ENCODE measurements around the gene TRIP10.
A peak's percentile ranks its signal among the peaks of the same experiment; 100 is the strongest.

Gene TRIP10

DNA sequence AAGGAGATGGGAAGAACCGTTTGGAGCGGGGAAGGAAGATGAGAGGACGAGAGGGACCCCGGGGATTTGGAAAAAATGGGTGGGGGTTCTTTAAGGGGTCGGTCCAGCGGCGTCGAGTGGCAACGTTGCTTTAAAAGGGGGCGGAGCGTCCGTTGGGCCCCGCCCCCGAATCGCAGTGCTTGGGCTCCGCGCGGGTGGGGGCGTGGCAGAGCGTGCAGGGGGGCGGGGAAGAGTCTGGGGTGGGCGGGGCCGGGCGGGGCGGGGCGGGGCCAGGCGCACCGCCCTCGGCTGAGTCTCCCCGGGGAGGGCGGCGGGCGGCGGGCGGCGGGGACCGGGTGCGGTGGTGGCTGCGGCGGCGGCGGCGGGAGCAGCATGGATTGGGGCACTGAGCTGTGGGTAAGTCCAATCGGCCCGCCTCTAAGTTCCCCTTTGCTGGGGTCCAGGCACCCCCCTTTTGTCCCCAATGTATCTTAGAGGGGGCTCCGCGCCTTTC lies at the start of gene TRIP10:
Gene TRIP10 (plus strand): TSS at position 291 of the 493 bp plus-strand sequence. CDS start 82 bp downstream, at position 373.
- no peak for TF ChIP-seq GLIS3 (CRISPR knock-in tag; IDR thresholded peaks at IDR 0.05)
- TF ChIP-seq PPARA (CRISPR knock-in tag; IDR thresholded peaks at IDR 0.05; ENCODE audit: borderline replicate concordance) = no peak
- TF ChIP-seq ZFP3 (CRISPR knock-in tag; IDR thresholded peaks at IDR 0.05) = no peak
- TF ChIP-seq ESRRG (CRISPR knock-in tag; IDR thresholded peaks at IDR 0.05) = no peak
- TF ChIP-seq TCF4 (CRISPR knock-in tag; IDR thresholded peaks at IDR 0.05; ENCODE audit: borderline replicate concordance) = no peak
- TF ChIP-seq ZNF565 (CRISPR knock-in tag; conservative IDR thresholded peaks at IDR 0.05; ENCODE audit: low read depth) = no peak
- TF ChIP-seq, protein P1, sequence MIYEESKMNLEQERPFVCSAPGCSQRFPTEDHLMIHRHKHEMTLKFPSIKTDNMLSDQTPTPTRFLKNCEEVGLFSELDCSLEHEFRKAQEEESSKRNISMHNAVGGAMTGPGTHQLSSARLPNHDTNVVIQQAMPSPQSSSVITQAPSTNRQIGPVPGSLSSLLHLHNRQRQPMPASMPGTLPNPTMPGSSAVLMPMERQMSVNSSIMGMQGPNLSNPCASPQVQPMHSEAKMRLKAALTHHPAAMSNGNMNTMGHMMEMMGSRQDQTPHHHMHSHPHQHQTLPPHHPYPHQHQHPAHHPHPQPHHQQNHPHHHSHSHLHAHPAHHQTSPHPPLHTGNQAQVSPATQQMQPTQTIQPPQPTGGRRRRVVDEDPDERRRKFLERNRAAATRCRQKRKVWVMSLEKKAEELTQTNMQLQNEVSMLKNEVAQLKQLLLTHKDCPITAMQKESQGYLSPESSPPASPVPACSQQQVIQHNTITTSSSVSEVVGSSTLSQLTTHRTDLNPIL (CRISPR knock-in tag; IDR thresholded peaks at IDR 0.05; ENCODE audit: low read depth) = no peak
- TF ChIP-seq TOX (CRISPR knock-in tag; IDR thresholded peaks at IDR 0.05; ENCODE audit: borderline replicate concordance) = no peak
- ATAC-seq = peak; percentile 2; the same call in 1 of the 3 replicates

DNA sequence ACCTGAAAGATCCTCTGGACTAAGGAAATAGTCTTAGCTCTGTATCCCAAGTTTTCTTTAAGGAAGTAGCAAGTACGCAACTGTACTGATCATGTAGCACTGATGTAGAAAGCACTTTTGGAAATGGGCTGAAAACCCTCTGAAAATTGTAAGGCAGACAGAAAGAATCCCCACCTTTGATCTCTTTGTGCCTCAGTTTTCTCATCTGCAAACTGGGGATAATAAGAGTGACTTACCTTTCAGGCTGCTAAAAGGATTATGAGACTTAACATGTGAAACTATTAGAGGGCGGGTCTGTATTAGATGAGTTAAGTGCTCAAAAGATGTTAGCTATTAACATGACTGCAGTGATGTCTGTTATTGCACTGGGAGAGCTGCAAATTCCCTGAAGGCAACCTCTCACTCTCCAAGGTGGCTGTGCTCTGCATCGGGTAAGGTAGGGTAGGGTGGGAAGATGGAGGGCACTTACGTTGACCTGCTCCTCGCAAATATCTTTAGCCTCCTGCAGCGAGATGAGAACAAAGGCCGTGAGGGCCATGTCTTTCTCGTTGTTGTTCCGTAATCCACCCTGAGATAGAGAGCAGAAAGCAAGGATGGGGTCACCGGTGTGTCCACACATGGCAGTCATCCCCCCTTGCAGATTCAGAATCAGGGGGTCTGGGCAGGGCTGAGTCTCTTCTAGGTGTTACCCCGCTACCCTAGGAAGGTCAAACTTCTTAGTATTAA lies 49.2 kb upstream of the TRIP10 start:
- ATAC-seq = no peak
- no peak for TF ChIP-seq ZFP30 (CRISPR knock-in tag; IDR thresholded peaks at IDR 0.05)
- no peak for TF ChIP-seq ZNF565 (CRISPR knock-in tag; conservative IDR thresholded peaks at IDR 0.05; ENCODE audit: low read depth)
- TF ChIP-seq ZNF70 (CRISPR knock-in tag; IDR thresholded peaks at IDR 0.05) = no peak
- no peak for TF ChIP-seq GLIS3 (CRISPR knock-in tag; IDR thresholded peaks at IDR 0.05)
- TF ChIP-seq ZNF8 (CRISPR knock-in tag; IDR thresholded peaks at IDR 0.05) = no peak
- no peak for TF ChIP-seq OSR1 (CRISPR knock-in tag; IDR thresholded peaks at IDR 0.05)
- no peak for TF ChIP-seq PPARA (CRISPR knock-in tag; IDR thresholded peaks at IDR 0.05; ENCODE audit: borderline replicate concordance)
- TF ChIP-seq ARNTL (CRISPR knock-in tag; IDR thresholded peaks at IDR 0.05; ENCODE audit: borderline replicate concordance, low read depth) = no peak
- TF ChIP-seq BACH2 (CRISPR knock-in tag; IDR thresholded peaks at IDR 0.05; ENCODE audit: borderline replicate concordance) = no peak
- TF ChIP-seq ZFP3 (CRISPR knock-in tag; IDR thresholded peaks at IDR 0.05) = no peak
- TF ChIP-seq TOX (CRISPR knock-in tag; IDR thresholded peaks at IDR 0.05; ENCODE audit: borderline replicate concordance) = no peak
- TF ChIP-seq ISL1 (CRISPR knock-in tag; IDR thresholded peaks at IDR 0.05) = no peak
- TF ChIP-seq SNAI2 (CRISPR knock-in tag; IDR thresholded peaks at IDR 0.05) = no peak
- TF ChIP-seq, protein P2, sequence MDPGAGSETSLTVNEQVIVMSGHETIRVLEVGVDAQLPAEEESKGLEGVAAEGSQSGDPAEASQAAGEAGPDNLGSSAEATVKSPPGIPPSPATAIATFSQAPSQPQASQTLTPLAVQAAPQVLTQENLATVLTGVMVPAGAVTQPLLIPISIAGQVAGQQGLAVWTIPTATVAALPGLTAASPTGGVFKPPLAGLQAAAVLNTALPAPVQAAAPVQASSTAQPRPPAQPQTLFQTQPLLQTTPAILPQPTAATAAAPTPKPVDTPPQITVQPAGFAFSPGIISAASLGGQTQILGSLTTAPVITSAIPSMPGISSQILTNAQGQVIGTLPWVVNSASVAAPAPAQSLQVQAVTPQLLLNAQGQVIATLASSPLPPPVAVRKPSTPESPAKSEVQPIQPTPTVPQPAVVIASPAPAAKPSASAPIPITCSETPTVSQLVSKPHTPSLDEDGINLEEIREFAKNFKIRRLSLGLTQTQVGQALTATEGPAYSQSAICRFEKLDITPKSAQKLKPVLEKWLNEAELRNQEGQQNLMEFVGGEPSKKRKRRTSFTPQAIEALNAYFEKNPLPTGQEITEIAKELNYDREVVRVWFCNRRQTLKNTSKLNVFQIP (CRISPR knock-in tag; IDR thresholded peaks at IDR 0.05; ENCODE audit: borderline replicate concordance, low read depth) = no peak
- TF ChIP-seq, protein P1 (CRISPR knock-in tag; IDR thresholded peaks at IDR 0.05; ENCODE audit: low read depth) = no peak
- TF ChIP-seq, protein P3, sequence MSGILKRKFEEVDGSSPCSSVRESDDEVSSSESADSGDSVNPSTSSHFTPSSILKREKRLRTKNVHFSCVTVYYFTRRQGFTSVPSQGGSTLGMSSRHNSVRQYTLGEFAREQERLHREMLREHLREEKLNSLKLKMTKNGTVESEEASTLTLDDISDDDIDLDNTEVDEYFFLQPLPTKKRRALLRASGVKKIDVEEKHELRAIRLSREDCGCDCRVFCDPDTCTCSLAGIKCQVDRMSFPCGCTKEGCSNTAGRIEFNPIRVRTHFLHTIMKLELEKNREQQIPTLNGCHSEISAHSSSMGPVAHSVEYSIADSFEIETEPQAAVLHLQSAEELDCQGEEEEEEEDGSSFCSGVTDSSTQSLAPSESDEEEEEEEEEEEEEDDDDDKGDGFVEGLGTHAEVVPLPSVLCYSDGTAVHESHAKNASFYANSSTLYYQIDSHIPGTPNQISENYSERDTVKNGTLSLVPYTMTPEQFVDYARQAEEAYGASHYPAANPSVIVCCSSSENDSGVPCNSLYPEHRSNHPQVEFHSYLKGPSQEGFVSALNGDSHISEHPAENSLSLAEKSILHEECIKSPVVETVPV (CRISPR knock-in tag; IDR thresholded peaks at IDR 0.05) = no peak
- TF ChIP-seq CSDC2 (CRISPR knock-in tag; IDR thresholded peaks at IDR 0.05) = no peak
- TF ChIP-seq RARB (CRISPR knock-in tag; IDR thresholded peaks at IDR 0.05) = no peak

- no peak for ATAC-seq
- TF ChIP-seq RARB (CRISPR knock-in tag; IDR thresholded peaks at IDR 0.05) (no peak), ZFP3 (CRISPR knock-in tag; IDR thresholded peaks at IDR 0.05) (no peak), TCF4 (CRISPR knock-in tag; IDR thresholded peaks at IDR 0.05; ENCODE audit: borderline replicate concordance) (no peak), TSHZ2 (CRISPR knock-in tag; IDR thresholded peaks at IDR 0.05) (no peak), TOX (CRISPR knock-in tag; IDR thresholded peaks at IDR 0.05; ENCODE audit: borderline replicate concordance) (no peak), ZNF8 (CRISPR knock-in tag; IDR thresholded peaks at IDR 0.05) (no peak), BACH2 (CRISPR knock-in tag; IDR thresholded peaks at IDR 0.05; ENCODE audit: borderline replicate concordance) (no peak), PPARA (CRISPR knock-in tag; IDR thresholded peaks at IDR 0.05; ENCODE audit: borderline replicate concordance) (no peak), ZNF565 (CRISPR knock-in tag; conservative IDR thresholded peaks at IDR 0.05; ENCODE audit: low read depth) (no peak), ZFP30 (CRISPR knock-in tag; IDR thresholded peaks at IDR 0.05) (no peak), ZC3H10 (CRISPR knock-in tag; IDR thresholded peaks at IDR 0.05) (no peak), CSDC2 (CRISPR knock-in tag; IDR thresholded peaks at IDR 0.05) (no peak), OSR1 (CRISPR knock-in tag; IDR thresholded peaks at IDR 0.05) (no peak), ZNF70 (CRISPR knock-in tag; IDR thresholded peaks at IDR 0.05) (no peak), ISL1 (CRISPR knock-in tag; IDR thresholded peaks at IDR 0.05) (no peak)
- TF ChIP-seq, protein P3 (CRISPR knock-in tag; IDR thresholded peaks at IDR 0.05) = no peak
- TF ChIP-seq, protein P4, sequence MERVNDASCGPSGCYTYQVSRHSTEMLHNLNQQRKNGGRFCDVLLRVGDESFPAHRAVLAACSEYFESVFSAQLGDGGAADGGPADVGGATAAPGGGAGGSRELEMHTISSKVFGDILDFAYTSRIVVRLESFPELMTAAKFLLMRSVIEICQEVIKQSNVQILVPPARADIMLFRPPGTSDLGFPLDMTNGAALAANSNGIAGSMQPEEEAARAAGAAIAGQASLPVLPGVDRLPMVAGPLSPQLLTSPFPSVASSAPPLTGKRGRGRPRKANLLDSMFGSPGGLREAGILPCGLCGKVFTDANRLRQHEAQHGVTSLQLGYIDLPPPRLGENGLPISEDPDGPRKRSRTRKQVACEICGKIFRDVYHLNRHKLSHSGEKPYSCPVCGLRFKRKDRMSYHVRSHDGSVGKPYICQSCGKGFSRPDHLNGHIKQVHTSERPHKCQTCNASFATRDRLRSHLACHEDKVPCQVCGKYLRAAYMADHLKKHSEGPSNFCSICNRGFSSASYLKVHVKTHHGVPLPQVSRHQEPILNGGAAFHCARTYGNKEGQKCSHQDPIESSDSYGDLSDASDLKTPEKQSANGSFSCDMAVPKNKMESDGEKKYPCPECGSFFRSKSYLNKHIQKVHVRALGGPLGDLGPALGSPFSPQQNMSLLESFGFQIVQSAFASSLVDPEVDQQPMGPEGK (CRISPR knock-in tag; IDR thresholded peaks at IDR 0.05; ENCODE audit: borderline replicate concordance) = no peak
Measured at GRCh38 chr19:6691342-6691741, 48.1 kb upstream of the TRIP10 start.
